Liver (tissue), 9 donors: ENCODE results near the gene MTHFSD. TPM values are rescaled to one million over a fixed set of nuclear protein-coding genes. Genes with fewer than 3 reads are reported as not detected.

Source experiments
- DNase-seq: peaks from one replicate; pipeline ENCODE4 v3.0.0-alpha.2; 2017; ENCODE audit warnings: low spot score
- H3K27ac ChIP-seq, 2 donors: one replicate each; pipeline ENCODE4 v1.7.0; 2013; ENCODE audit warnings: inconsistent platforms in 2 of 2, low read length in 2 of 2, control low read depth in 1 of 2, low read depth in 1 of 2, mild to moderate bottlenecking in 1 of 2
- H3K27me3 ChIP-seq, 4 donors: one replicate each; pipeline versions ENCODE4 v1.6.1 to v1.7.0; 2013; ENCODE audit warnings: low read length in 3 of 4, inconsistent platforms in 1 of 4, mild to moderate bottlenecking in 1 of 4, moderate library complexity in 1 of 4; ENCODE audit not compliant: control insufficient read depth in 4 of 4, insufficient read depth in 4 of 4
- H3K36me3 ChIP-seq, 4 donors: one replicate each; pipeline versions ENCODE4 v1.6.1 to v1.7.0; 2013; ENCODE audit warnings: low read length in 3 of 4, mild to moderate bottlenecking in 3 of 4, low read depth in 1 of 4, moderate library complexity in 1 of 4; ENCODE audit not compliant: control insufficient read depth in 4 of 4, insufficient read depth in 3 of 4
- H3K4me1 ChIP-seq, 4 donors: one replicate each; pipeline versions ENCODE4 v1.6.1 to v1.7.0; 2013; ENCODE audit warnings: low read length in 3 of 4, mild to moderate bottlenecking in 3 of 4, moderate library complexity in 1 of 4; ENCODE audit not compliant: control insufficient read depth in 4 of 4, insufficient read depth in 4 of 4
- H3K4me3 ChIP-seq, 3 donors: one replicate each; pipeline versions ENCODE4 v1.6.1 to v1.7.0; 2013; ENCODE audit warnings: low read length in 3 of 3, control low read depth in 1 of 3, low read depth in 1 of 3, mild to moderate bottlenecking in 1 of 3
- H3K9ac ChIP-seq, 2 donors: one replicate each; pipeline ENCODE4 v1.7.0; 2013; ENCODE audit warnings: low read length in 2 of 2, mild to moderate bottlenecking in 2 of 2, moderate library complexity in 2 of 2, control low read depth in 1 of 2, low read depth in 1 of 2
- H3K9me3 ChIP-seq, 4 donors: one replicate each; pipeline versions ENCODE4 v1.6.1 to v1.7.0; 2013; ENCODE audit warnings: low read length in 3 of 4; ENCODE audit not compliant: control insufficient read depth in 4 of 4
- EGR1 ChIP-seq, 2 donors: IDR thresholded peaks; 2 replicates each; pipeline ENCODE4 v1.6.1; 2016 to 2018; ENCODE audit warnings: antibody characterized with exemption in 2 of 2, low read depth in 2 of 2
- FOXA2 ChIP-seq: IDR thresholded peaks from 2 replicates; pipeline ENCODE4 v1.6.1; 2016; ENCODE audit warnings: antibody characterized with exemption
- GABPA ChIP-seq, 2 donors: IDR thresholded peaks in 1 of 2; conservative IDR thresholded peaks in 1 of 2; 2 replicates each; pipeline ENCODE4 v1.6.1; 2016; ENCODE audit warnings: antibody characterized with exemption in 2 of 2, mild to moderate bottlenecking in 1 of 2, moderate library complexity in 1 of 2
- HNF4A ChIP-seq, 2 donors: conservative IDR thresholded peaks; 2 replicates each; pipeline ENCODE4 v1.6.1; 2016; ENCODE audit warnings: antibody characterized with exemption in 2 of 2, mild to moderate bottlenecking in 2 of 2
- HNF4G ChIP-seq: IDR thresholded peaks from 2 replicates; pipeline ENCODE4 v1.6.1; 2016; ENCODE audit warnings: antibody characterized with exemption
- JUND ChIP-seq, 2 donors: IDR thresholded peaks; 2 replicates each; pipeline ENCODE4 v1.6.1; 2016; ENCODE audit warnings: antibody characterized with exemption in 2 of 2
- RAD21 ChIP-seq, 2 donors: IDR thresholded peaks; 2 replicates each; pipeline ENCODE4 v1.6.1; 2016; ENCODE audit warnings: antibody characterized with exemption in 2 of 2, mild to moderate bottlenecking in 2 of 2
- RXRA ChIP-seq, 2 donors: IDR thresholded peaks; 2 replicates each; pipeline ENCODE4 v1.6.1; 2017 to 2018; ENCODE audit warnings: antibody characterized with exemption in 2 of 2, mild to moderate bottlenecking in 1 of 2
- SP1 ChIP-seq: IDR thresholded peaks from 2 replicates; pipeline ENCODE4 v1.6.1; 2018; ENCODE audit warnings: antibody characterized with exemption, mild to moderate bottlenecking
- YY1 ChIP-seq: IDR thresholded peaks from 2 replicates; pipeline ENCODE4 v1.6.1; 2016; ENCODE audit warnings: antibody characterized with exemption, mild to moderate bottlenecking
- WGBS: extraction: QIAGEN DNeasy Blood & Tissue Kit; methylation state at CpG from one replicate; pipeline ENCODE4 v1.1.7; 2013; 5-methylcytosine and 5-hydroxymethylcytosine counted together
- polyA plus RNA-seq, 2 donors: library from polyadenylated mRNA; stranded (reverse) in 1 of 2; unstranded in 1 of 2; fragments of 200-250 nt in 1 of 2; fragments of >200 nt in 1 of 2; fragmentation: Nextera tagmentation in 1 of 2; extraction: Ambion mirVana in 1 of 2; gene quantifications; one replicate each; pipeline versions ENCODE4 v1.2.1 to v1.2.3, GENCODE V29; 2013 to 2015
- total RNA-seq, 2 donors: library from RNA; depleted of rRNA; stranded (reverse); fragments of >200 nt; gene quantifications; one replicate each; pipeline ENCODE4 v1.2.3, GENCODE V29; 2014
- TF ChIP-seq, protein P1 (sequence below): IDR thresholded peaks from 2 replicates; pipeline ENCODE4 v1.6.1; 2016; ENCODE audit warnings: antibody characterized with exemption, mild to moderate bottlenecking
- TF ChIP-seq, protein P2 (sequence below): IDR thresholded peaks from 2 replicates; pipeline ENCODE4 v1.6.1; 2016; ENCODE audit warnings: antibody characterized with exemption
- TF ChIP-seq, protein P3 (sequence below): IDR thresholded peaks from 2 replicates; pipeline ENCODE4 v1.6.1; 2016; ENCODE audit warnings: antibody characterized with exemption
- TF ChIP-seq, protein P4 (sequence below): IDR thresholded peaks from 2 replicates; pipeline ENCODE4 v1.6.1; 2016; ENCODE audit warnings: antibody characterized with exemption
- donor health status: healthy.
- donor health status: healthy.
- donor health status: healthy.
- donor health status: healthy.
- donor health status: healthy.

MTHFSD gene
- total and polyA plus RNA-seq, 4 donors = 4.6 to 8.1 (median 6.5) TPM

DNA sequence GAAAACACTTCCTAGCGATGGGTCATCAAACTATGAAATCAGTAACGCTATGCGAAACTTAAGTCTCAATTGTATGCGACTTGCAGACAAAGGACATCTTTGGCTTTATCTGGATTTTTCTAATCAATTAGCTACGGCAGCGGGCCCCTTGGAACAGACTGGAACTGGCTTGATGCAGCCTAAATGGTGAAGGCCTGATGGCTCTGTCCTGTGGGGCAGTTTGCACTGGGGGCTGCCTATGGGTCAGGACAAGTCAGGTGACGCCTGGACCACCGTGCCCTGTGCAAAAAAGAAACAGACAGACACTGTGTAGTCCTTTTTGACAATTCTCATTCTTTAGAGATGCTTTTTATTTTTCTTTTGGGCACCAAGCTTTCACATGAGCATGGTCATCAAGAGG lies 22.0 kb downstream of the MTHFSD start (continued):
- TF ChIP-seq, protein P1, sequence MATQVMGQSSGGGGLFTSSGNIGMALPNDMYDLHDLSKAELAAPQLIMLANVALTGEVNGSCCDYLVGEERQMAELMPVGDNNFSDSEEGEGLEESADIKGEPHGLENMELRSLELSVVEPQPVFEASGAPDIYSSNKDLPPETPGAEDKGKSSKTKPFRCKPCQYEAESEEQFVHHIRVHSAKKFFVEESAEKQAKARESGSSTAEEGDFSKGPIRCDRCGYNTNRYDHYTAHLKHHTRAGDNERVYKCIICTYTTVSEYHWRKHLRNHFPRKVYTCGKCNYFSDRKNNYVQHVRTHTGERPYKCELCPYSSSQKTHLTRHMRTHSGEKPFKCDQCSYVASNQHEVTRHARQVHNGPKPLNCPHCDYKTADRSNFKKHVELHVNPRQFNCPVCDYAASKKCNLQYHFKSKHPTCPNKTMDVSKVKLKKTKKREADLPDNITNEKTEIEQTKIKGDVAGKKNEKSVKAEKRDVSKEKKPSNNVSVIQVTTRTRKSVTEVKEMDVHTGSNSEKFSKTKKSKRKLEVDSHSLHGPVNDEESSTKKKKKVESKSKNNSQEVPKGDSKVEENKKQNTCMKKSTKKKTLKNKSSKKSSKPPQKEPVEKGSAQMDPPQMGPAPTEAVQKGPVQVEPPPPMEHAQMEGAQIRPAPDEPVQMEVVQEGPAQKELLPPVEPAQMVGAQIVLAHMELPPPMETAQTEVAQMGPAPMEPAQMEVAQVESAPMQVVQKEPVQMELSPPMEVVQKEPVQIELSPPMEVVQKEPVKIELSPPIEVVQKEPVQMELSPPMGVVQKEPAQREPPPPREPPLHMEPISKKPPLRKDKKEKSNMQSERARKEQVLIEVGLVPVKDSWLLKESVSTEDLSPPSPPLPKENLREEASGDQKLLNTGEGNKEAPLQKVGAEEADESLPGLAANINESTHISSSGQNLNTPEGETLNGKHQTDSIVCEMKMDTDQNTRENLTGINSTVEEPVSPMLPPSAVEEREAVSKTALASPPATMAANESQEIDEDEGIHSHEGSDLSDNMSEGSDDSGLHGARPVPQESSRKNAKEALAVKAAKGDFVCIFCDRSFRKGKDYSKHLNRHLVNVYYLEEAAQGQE = no peak
- no peak for TF ChIP-seq FOXA2

DNA sequence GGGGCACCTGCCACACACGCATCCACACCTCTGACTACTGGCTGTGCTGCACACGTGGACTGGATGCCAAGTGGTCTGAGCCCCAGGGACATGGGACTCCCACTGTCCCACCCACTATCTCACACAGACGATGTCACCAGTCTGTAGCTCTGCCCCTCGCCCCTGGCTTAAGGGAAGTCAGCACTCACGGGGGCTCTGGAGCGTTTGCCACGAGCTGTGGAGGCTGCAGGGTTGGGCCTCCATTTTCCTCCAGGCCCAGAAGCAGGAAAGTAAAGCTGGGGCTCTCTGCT lies 22.6 kb downstream of the MTHFSD start:
- H3K27ac ChIP-seq = no peak overlapping the region
- no peak overlapping the region for H3K4me3 ChIP-seq
- no peak for TF ChIP-seq HNF4A (conservative IDR thresholded peaks at IDR 0.05)
- TF ChIP-seq JUND (IDR thresholded peaks at IDR 0.05) = no peak
- no peak overlapping the region for H3K9ac ChIP-seq
- H3K27me3 ChIP-seq = no peaks in the 10 kb centered on the region
- H3K4me1 ChIP-seq = no peaks in the 10 kb centered on the region
- no peak for DNase-seq
- H3K9me3 ChIP-seq = no peaks in the 10 kb centered on the region
- 96% methylated on average over 7 of the region's 7 CpGs for WGBS
- peaks cover 0 to 15% (median 8%) of the 10 kb centered on the region in 4 donors for H3K36me3 ChIP-seq

DNA sequence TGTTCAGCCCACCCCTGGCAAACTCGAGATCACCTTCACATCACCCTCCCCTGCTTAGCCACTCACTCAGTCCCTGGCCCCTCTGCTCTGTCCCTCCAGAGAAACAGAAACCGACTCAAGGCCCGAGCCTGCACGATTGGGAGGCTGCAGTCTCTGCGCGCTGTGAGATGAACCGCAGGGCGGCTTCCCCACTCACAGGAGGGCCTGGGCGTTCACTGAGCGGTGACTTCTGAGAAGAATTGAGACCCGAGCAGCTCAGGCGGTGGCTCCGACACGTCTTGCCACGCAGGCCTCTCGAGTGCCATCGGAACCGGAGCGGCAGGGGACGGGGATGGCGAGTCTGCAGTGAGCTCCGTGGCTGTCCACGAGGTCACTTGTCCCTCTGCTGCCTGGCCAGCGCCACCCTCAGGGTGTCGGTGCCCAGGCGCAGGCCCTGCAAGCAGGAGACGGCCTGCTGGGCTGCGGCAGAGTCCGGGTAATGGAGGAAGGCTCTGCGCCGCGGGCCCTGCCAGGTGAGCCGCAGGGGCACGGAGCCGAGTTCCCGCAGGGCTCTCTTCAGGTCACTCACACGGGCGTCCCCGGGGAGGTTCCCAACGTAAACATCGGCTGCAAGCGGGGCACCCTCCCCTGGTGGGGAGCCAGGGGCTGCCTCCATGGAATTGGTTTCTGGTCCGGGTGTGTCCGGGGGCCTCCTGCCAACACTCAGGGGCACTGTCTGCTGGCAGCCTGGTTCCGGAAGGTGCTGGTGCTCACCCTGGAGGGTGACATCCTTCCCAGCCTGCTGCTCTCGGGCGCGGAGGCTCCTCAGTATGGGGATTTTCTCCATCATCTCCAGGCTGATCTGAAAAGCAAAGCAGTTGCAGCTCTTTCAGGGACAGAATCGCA lies 23.2 kb downstream of the MTHFSD start:
- no peak overlapping the region for H3K27ac ChIP-seq
- H3K9ac ChIP-seq = no peak overlapping the region
- no peak for DNase-seq
- WGBS = 94% methylated on average over 49 of the region's 49 CpGs
- no peaks in the 10 kb centered on the region for H3K9me3 ChIP-seq
- TF ChIP-seq YY1 = no peak
- no peak for TF ChIP-seq RXRA (IDR thresholded peaks at IDR 0.05)
- no peak for TF ChIP-seq GABPA (IDR thresholded peaks at IDR 0.05 in 1 of 2, conservative IDR thresholded peaks at IDR 0.05 in 1 of 2)
- no peak for TF ChIP-seq HNF4G
- TF ChIP-seq, protein P2, sequence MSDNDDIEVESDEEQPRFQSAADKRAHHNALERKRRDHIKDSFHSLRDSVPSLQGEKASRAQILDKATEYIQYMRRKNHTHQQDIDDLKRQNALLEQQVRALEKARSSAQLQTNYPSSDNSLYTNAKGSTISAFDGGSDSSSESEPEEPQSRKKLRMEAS = no peak
- TF ChIP-seq JUND (IDR thresholded peaks at IDR 0.05) = no peak
- TF ChIP-seq EGR1 (IDR thresholded peaks at IDR 0.05; ENCODE audit: low read depth in 2 of 2) = no peak
- no peak for TF ChIP-seq SP1
- no peak for TF ChIP-seq HNF4A (conservative IDR thresholded peaks at IDR 0.05)
- TF ChIP-seq, protein P3, sequence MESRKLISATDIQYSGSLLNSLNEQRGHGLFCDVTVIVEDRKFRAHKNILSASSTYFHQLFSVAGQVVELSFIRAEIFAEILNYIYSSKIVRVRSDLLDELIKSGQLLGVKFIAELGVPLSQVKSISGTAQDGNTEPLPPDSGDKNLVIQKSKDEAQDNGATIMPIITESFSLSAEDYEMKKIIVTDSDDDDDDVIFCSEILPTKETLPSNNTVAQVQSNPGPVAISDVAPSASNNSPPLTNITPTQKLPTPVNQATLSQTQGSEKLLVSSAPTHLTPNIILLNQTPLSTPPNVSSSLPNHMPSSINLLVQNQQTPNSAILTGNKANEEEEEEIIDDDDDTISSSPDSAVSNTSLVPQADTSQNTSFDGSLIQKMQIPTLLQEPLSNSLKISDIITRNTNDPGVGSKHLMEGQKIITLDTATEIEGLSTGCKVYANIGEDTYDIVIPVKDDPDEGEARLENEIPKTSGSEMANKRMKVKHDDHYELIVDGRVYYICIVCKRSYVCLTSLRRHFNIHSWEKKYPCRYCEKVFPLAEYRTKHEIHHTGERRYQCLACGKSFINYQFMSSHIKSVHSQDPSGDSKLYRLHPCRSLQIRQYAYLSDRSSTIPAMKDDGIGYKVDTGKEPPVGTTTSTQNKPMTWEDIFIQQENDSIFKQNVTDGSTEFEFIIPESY = no peak
- TF ChIP-seq, protein P1 = no peak
- TF ChIP-seq, protein P4, sequence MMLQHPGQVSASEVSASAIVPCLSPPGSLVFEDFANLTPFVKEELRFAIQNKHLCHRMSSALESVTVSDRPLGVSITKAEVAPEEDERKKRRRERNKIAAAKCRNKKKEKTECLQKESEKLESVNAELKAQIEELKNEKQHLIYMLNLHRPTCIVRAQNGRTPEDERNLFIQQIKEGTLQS = no peak
- no peak for TF ChIP-seq FOXA2
- no peak for TF ChIP-seq RAD21 (IDR thresholded peaks at IDR 0.05)
- H3K36me3 ChIP-seq = peaks cover 0 to 14% (median 7%) of the 10 kb centered on the region in 4 donors
- H3K27me3 ChIP-seq = no peaks in the 10 kb centered on the region
- H3K4me1 ChIP-seq = no peaks in the 10 kb centered on the region
- H3K4me3 ChIP-seq = no peak overlapping the region
